ENCODE data around the gene CDKN3.

- TF ChIP-seq POLR2AphosphoS5 (IDR thresholded peaks at IDR 0.05) (no peak), CTCF (IDR thresholded peaks at IDR 0.05) (no peak), EP300 (IDR thresholded peaks at IDR 0.05; ENCODE audit: low read depth) (no peak)
Observed at GRCh38 chr14:54356172-54356571, 40.6 kb upstream of the CDKN3 start.

Data from transverse colon (tissue), 4 donors.